Mammary epithelial cell (primary cell): ENCODE results near the gene C7.

ENCODE experiments used
- CTCF ChIP-seq, 2 donors: IDR thresholded peaks in 1 of 2; conservative IDR thresholded peaks in 1 of 2; 2 replicates each; pipeline ENCODE4 v1.5.1; 2011 to 2012; ENCODE audit warnings: inconsistent platforms in 2 of 2, low read length in 2 of 2, mild to moderate bottlenecking in 2 of 2, control low read depth in 1 of 2, low read depth in 1 of 2; ENCODE audit not compliant: insufficient read depth in 1 of 2; ENCODE audit errors: extremely low read depth in 1 of 2
- EZH2 ChIP-seq: IDR thresholded peaks from 2 replicates; pipeline ENCODE4 v1.6.1; 2012; ENCODE audit warnings: low read length, inconsistent platforms, borderline replicate concordance

- TF ChIP-seq CTCF (conservative IDR thresholded peaks at IDR 0.05 in 1 of 2, IDR thresholded peaks at IDR 0.05 in 1 of 2; ENCODE audit: extremely low read depth in 1 of 2, insufficient read depth in 1 of 2, low read depth in 1 of 2, low read length in 2 of 2), result no peak
- TF ChIP-seq EZH2, result no peak
Measured at GRCh38 chr5:40866844-40867243, 42.5 kb upstream of the C7 start.
